K562 (cell line): ENCODE measurements around the gene SCTR. TPM values are rescaled to one million over a fixed set of nuclear protein-coding genes. Genes with fewer than 3 reads are reported as not detected.

Experiments used
- ATAC-seq: fragments of 200-7000 bp; cut with Tn5 transposase; 3 replicates; pipeline ENCODE4 v1.9.1; 2020; ENCODE audit warnings: moderate library complexity
- BruUV-seq: library from RNA; stranded (reverse); fragments of 400-500 nt; replicated peaks from 2 replicates; lab custom pipeline; 2021; lab: Mats Ljungman, UMichigan
- CTCF ChIA-PET: fragments of 300-600 bp; formaldehyde crosslinking; extraction: SDS; loops from one replicate; lab custom pipeline; 2021; ENCODE audit warnings: low intra/inter-chr PET ratio; lab: Yijun Ruan, JAX
- POLR2A ChIA-PET: fragments of 300-600, 350-650 bp; sonication (Branson Sonifier 250); formaldehyde crosslinking; extraction: SDS; loops from one replicate; lab custom pipeline; 2021; ENCODE audit warnings: antibody characterized with exemption, inconsistent platforms; lab: Yijun Ruan, JAX
- DNase-seq, 4 experiments: peaks; one replicate each; pipeline versions ENCODE4 v3.0.0 to v3.0.0-alpha.2; 2011 to 2018; ENCODE audit warnings: low spot score in 3 of 4, mixed read lengths in 3 of 4; ENCODE audit errors: extremely low read depth in 1 of 4
- FAIRE-seq: peaks from 2 replicates; lab custom pipeline; 2011; peaks lifted over from hg19 to GRCh38; lab: Jason Lieb, UNC
- H2AFZ ChIP-seq: 2 replicates; pipeline ENCODE4 v1.6.0; 2011; ENCODE audit warnings: low read depth, low read length, control low read depth, inconsistent platforms
- H3K27ac ChIP-seq: fragments of 200-600 bp; 3 replicates; pipeline ENCODE4 v1.8.0; 2011; ENCODE audit warnings: low read depth, mild to moderate bottlenecking, control low read depth, inconsistent platforms, low read length, moderate library complexity, mixed read lengths; ENCODE audit errors: extremely low read depth
- H3K27me3 ChIP-seq, 2 experiments: fragments of 300-600 bp in 1 of 2; 2 replicates in 1 of 2; 3 replicates in 1 of 2; pipeline versions ENCODE4 v1.6.0 to v1.8.0; 2011; ENCODE audit warnings: inconsistent platforms in 2 of 2, low read length in 2 of 2, mild to moderate bottlenecking in 1 of 2, mixed read lengths in 1 of 2, moderate library complexity in 1 of 2; ENCODE audit not compliant: control insufficient read depth in 2 of 2, insufficient read depth in 2 of 2
- H3K36me3 ChIP-seq: fragments of 300-600 bp; 3 replicates; pipeline ENCODE4 v1.8.0; 2011; ENCODE audit warnings: mild to moderate bottlenecking, low read length, inconsistent platforms; ENCODE audit not compliant: control insufficient read depth, insufficient read depth
- H3K4me1 ChIP-seq, 2 experiments: fragments of 200-600 bp in 1 of 2; replicated peaks in 1 of 2; 2 replicates in 1 of 2; 3 replicates in 1 of 2; pipeline versions ENCODE4 v1.5.1 to v1.8.0; 2011; ENCODE audit warnings: inconsistent platforms in 2 of 2, low read length in 2 of 2, mild to moderate bottlenecking in 1 of 2, mixed read lengths in 1 of 2, moderate library complexity in 1 of 2; ENCODE audit not compliant: control insufficient read depth in 2 of 2, insufficient read depth in 2 of 2
- H3K4me2 ChIP-seq: 2 replicates; pipeline ENCODE4 v1.6.1; 2011; ENCODE audit warnings: low read length, control low read depth, inconsistent platforms, mixed read lengths; ENCODE audit not compliant: insufficient read depth
- H3K4me3 ChIP-seq: fragments of 200-600 bp; sonication (generic), shearing (Covaris generic); 2 replicates; pipeline ENCODE4 v1.5.1; 2016; ENCODE audit warnings: control low read depth, inconsistent platforms
- H3K79me2 ChIP-seq: fragments of 200-600 bp; 3 replicates; pipeline ENCODE4 v1.8.0; 2011; ENCODE audit warnings: low read length, inconsistent platforms; ENCODE audit not compliant: control insufficient read depth, insufficient read depth
- H3K9ac ChIP-seq, 2 experiments: 2 replicates each; pipeline versions ENCODE4 v1.6.0 to v1.6.1; 2011; ENCODE audit warnings: low read depth in 2 of 2, low read length in 2 of 2, control low read depth in 1 of 2, inconsistent platforms in 1 of 2, mild to moderate bottlenecking in 1 of 2, mixed read lengths in 1 of 2; ENCODE audit not compliant: insufficient read depth in 1 of 2
- H3K9me1 ChIP-seq: one replicate; pipeline ENCODE4 v1.6.0; 2011; ENCODE audit warnings: inconsistent platforms, mild to moderate bottlenecking, low read length, moderate library complexity; ENCODE audit not compliant: control insufficient read depth, insufficient read depth
- H3K9me3 ChIP-seq: replicated peaks from 2 replicates; pipeline ENCODE4 v1.5.1; 2011; ENCODE audit warnings: low read depth, low read length, inconsistent platforms; ENCODE audit not compliant: control insufficient read depth, insufficient read depth
- H4K20me1 ChIP-seq: replicated peaks from 2 replicates; pipeline ENCODE4 v1.6.1; 2011; ENCODE audit warnings: low read length, inconsistent platforms, mixed read lengths; ENCODE audit not compliant: control insufficient read depth, insufficient read depth
- CHD4 ChIP-seq: fragments of 200-600 bp; sonication (generic); IDR thresholded peaks from 3 replicates; pipeline ENCODE4 v1.6.1; 2012; ENCODE audit warnings: low read depth, mild to moderate bottlenecking, mixed read lengths, low read length, inconsistent platforms; ENCODE audit not compliant: insufficient read depth, insufficient replicate concordance, poor library complexity, severe bottlenecking
- CSDE1 ChIP-seq, 2 experiments: fragments of 450-650 bp; IDR thresholded peaks; 2 replicates each; pipeline ENCODE4 v1.6.1; 2016; ENCODE audit warnings: mild to moderate bottlenecking in 1 of 2
- GTF2F1 ChIP-seq: IDR thresholded peaks from 2 replicates; pipeline ENCODE4 v1.6.1; 2011; ENCODE audit warnings: low read depth, low read length, improper control_type of control experiment
- NUFIP1 ChIP-seq: fragments of 450-650 bp; IDR thresholded peaks from 2 replicates; pipeline ENCODE4 v1.6.1; 2018; ENCODE audit not compliant: partially characterized antibody
- PHF20 ChIP-seq: fragments of 450-650 bp; IDR thresholded peaks from 2 replicates; pipeline ENCODE4 v1.6.1; 2018; ENCODE audit not compliant: partially characterized antibody
- TEAD1 ChIP-seq, 2 experiments: fragments of 450-650 bp in 1 of 2; sonication (generic) in 1 of 2; formaldehyde crosslinking; IDR thresholded peaks; 2 replicates each; pipeline versions ENCODE4 v1.4.0 to v1.8.0; 2020 to 2022; ENCODE audit warnings: mild to moderate bottlenecking in 2 of 2, missing genetic modification reagents in 1 of 2
- WGBS: fragments of 100-300 bp; shearing (Covaris generic); methylation state at CpG from one replicate; pipeline ENCODE4 v1.1.6; 2016; ENCODE audit warnings: low coverage, mixed read lengths; ENCODE audit not compliant: insufficient coverage; ENCODE audit errors: missing lambda C conversion rate; 5-methylcytosine and 5-hydroxymethylcytosine counted together
- in situ Hi-C: fragments of 300-500 bp; cut with MboI; formaldehyde crosslinking; loops from 4 replicates; pipeline ENCODE4 v1.15.0; 2018; ENCODE audit warnings: inconsistent platforms, mixed read lengths
- intact Hi-C: fragments of 100-400 bp; cut with micrococcal nuclease; formaldehyde crosslinking; loops from 2 replicates; pipeline ENCODE4 v1.14.2; 2022
- polyA plus RNA-seq, 8 experiments: library from polyadenylated mRNA; depleted of rRNA in 4 of 8; stranded (reverse) in 5 of 8; unstranded in 3 of 8; fragments of >200 nt; fragmentation: Nextera tagmentation in 2 of 8; fragmentation: Illumina TruSeq in 1 of 8; extraction: Ambion mirVana in 2 of 8; extraction: Trizol in 1 of 8; gene quantifications; 2 replicates each; pipeline versions ENCODE4 v1.2.1 to v1.2.3, GENCODE V29; 2011 to 2014; ENCODE audit warnings: inconsistent platforms in 1 of 8, missing spikeins in 1 of 8
- total RNA-seq, 7 experiments: library from RNA; depleted of rRNA in 6 of 7; stranded (reverse); fragments of >200 nt in 6 of 7; fragmentation: Illumina TruSeq in 2 of 7; extraction: Trizol in 2 of 7; gene quantifications; 2 replicates each; pipeline versions ENCODE4 v1.2.1 to v1.2.3, GENCODE V29; 2011 to 2021; ENCODE audit warnings: low replicate concordance in 1 of 7

The SCTR gene
- total and polyA plus RNA-seq, 9 of the 15 experiments (the other 6 are each of a cell fraction or from before 2014, with no cell fraction given): not detected

- POLR2A ChIA-PET: interaction anchor here (1.6 kb wide), 1 partner anchor 16 kb away, joined by 3 read pairs; no protein-coding TSS in a partner anchor
- H2AFZ ChIP-seq: no peak overlapping the region
- no peak for FAIRE-seq
- H4K20me1 ChIP-seq: no peaks in the 10 kb centered on the region
- H3K9me3 ChIP-seq: no peaks in the 10 kb centered on the region
- in situ Hi-C loops: no loop called here
- CTCF ChIA-PET: no interaction called here
- no peak for DNase-seq
- H3K4me1 ChIP-seq: no peaks in the 10 kb centered on the region
- ATAC-seq: no peak
- H3K4me3 ChIP-seq: no peak overlapping the region
- TF ChIP-seq GTF2F1: no peak
- TF ChIP-seq CSDE1 (IDR thresholded peaks at IDR 0.05): no peak
- no peak for TF ChIP-seq CHD4
- no peak for TF ChIP-seq TEAD1 (CRISPR knock-in tag; IDR thresholded peaks at IDR 0.05)
- TF ChIP-seq PHF20: no peak
- TF ChIP-seq NUFIP1: no peak
- TF ChIP-seq, all 486 proteins: peak for 0
- H3K27me3 ChIP-seq: no peaks in the 10 kb centered on the region
- WGBS: 31% methylated on average over 2 of the region's 2 CpGs
- H3K36me3 ChIP-seq: no peaks in the 10 kb centered on the region
- H3K9me1 ChIP-seq: no peaks in the 10 kb centered on the region
- H3K27ac ChIP-seq: no peak overlapping the region
- H3K9ac ChIP-seq: no peak overlapping the region
- H3K4me2 ChIP-seq: no peak overlapping the region
- H3K79me2 ChIP-seq: no peaks in the 10 kb centered on the region
- intact Hi-C loops: no loop called here
- no TSS peak for BruUV-seq
Observed at GRCh38 chr2:119565481-119565880, 41.2 kb upstream of the SCTR start.
